Measurements from ENCODE around the gene KAT7.

Gene KAT7

DNA sequence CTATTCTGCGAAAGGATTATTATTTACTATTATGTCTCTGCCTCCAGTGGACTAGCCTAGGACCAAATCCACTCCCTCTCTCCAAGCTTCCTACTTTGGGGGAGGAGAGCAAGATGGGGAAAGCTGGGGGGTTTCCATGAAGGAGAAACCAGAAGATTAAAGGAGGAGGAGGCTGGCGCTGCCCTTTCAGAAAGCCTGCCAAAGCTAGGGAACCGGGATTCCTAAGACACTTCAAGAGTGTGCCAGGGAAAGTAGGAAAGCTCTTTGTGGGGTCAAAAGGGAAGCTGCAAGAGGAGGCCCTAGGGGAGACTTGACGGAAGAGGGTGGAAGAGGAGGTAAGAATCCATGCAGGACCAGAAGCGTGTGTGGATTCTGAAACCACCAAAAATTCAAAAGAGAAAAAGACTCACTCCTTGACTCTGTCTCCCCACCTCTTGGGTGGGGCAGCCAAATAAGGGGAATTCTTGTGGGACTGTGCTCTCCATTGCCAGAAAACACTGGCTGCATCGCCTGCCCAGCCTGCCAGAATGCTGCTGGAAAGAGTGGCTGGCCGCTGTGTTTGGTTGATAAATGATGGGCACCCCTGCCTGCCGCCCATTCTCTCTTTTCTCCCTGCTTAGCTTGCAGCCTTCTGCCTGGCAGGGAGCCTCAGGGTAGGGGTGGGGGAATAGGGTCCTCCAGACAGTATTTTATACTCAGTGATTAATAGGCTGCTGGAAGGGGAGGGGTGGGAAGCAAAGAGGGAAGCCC is 11.8 kb upstream of the KAT7 start:
- no peak overlapping the region for H3K4me2 ChIP-seq
- H3K9ac ChIP-seq = no peak overlapping the region
- H3K4me1 ChIP-seq (ENCODE audit: low read depth, poor library complexity, severe bottlenecking) = peaks cover 15% of the 10 kb centered on the region
- no peaks in the 10 kb centered on the region for H3K27me3 ChIP-seq (ENCODE audit: insufficient read depth, low read depth)
- TF ChIP-seq, protein P1, sequence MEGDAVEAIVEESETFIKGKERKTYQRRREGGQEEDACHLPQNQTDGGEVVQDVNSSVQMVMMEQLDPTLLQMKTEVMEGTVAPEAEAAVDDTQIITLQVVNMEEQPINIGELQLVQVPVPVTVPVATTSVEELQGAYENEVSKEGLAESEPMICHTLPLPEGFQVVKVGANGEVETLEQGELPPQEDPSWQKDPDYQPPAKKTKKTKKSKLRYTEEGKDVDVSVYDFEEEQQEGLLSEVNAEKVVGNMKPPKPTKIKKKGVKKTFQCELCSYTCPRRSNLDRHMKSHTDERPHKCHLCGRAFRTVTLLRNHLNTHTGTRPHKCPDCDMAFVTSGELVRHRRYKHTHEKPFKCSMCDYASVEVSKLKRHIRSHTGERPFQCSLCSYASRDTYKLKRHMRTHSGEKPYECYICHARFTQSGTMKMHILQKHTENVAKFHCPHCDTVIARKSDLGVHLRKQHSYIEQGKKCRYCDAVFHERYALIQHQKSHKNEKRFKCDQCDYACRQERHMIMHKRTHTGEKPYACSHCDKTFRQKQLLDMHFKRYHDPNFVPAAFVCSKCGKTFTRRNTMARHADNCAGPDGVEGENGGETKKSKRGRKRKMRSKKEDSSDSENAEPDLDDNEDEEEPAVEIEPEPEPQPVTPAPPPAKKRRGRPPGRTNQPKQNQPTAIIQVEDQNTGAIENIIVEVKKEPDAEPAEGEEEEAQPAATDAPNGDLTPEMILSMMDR (conservative IDR thresholded peaks at IDR 0.05; ENCODE audit: low read depth, low read length) = no peak
- H3K79me2 ChIP-seq (ENCODE audit: insufficient read depth, low read depth) = no peaks in the 10 kb centered on the region
- H3K27ac ChIP-seq = no peak overlapping the region
- H2AFZ ChIP-seq (ENCODE audit: low read depth) = no peak overlapping the region
- no peak overlapping the region for H3K4me3 ChIP-seq (IDR thresholded peaks at IDR 0.05; ENCODE audit: insufficient read depth, low read depth, low read length)
- no peaks in the 10 kb centered on the region for H4K20me1 ChIP-seq (ENCODE audit: insufficient read depth)
- no peaks in the 10 kb centered on the region for H3K36me3 ChIP-seq (ENCODE audit: insufficient read depth)

DNA sequence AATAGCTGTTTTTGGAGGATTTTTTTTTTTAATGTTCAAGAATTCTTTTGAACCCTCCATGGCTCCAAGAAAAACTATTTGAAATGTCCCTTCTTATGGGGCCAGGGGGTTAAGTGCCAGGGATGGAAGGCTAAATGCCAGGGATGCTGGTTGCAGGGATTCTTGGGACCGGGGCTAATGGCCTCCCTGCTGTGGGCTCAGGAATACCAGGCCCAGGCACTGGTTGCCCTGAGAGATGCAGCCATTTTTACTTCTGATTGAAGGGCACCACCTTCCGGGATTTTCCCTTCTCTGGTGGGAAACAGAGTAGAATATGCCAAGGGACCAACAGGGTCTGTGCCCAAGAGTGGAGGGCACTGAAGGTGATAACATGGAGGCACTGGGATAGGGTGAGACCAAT is 10.9 kb upstream of the KAT7 start:
- Histone ChIP-seq H4K20me1 (ENCODE audit: insufficient read depth) (no peaks in the 10 kb centered on the region), H3K9ac (no peak overlapping the region), H3K36me3 (ENCODE audit: insufficient read depth) (no peaks in the 10 kb centered on the region), H2AFZ (ENCODE audit: low read depth) (no peak overlapping the region), H3K27me3 (ENCODE audit: insufficient read depth, low read depth) (no peaks in the 10 kb centered on the region), H3K27ac (no peak overlapping the region), H3K79me2 (ENCODE audit: insufficient read depth, low read depth) (no peaks in the 10 kb centered on the region), H3K4me3 (IDR thresholded peaks at IDR 0.05; ENCODE audit: insufficient read depth, low read depth, low read length) (no peak overlapping the region), H3K4me2 (no peak overlapping the region), H3K4me1 (ENCODE audit: low read depth, poor library complexity, severe bottlenecking) (peaks cover 15% of the 10 kb centered on the region)
- TF ChIP-seq, protein P1 (conservative IDR thresholded peaks at IDR 0.05; ENCODE audit: low read depth, low read length) = no peak

DNA sequence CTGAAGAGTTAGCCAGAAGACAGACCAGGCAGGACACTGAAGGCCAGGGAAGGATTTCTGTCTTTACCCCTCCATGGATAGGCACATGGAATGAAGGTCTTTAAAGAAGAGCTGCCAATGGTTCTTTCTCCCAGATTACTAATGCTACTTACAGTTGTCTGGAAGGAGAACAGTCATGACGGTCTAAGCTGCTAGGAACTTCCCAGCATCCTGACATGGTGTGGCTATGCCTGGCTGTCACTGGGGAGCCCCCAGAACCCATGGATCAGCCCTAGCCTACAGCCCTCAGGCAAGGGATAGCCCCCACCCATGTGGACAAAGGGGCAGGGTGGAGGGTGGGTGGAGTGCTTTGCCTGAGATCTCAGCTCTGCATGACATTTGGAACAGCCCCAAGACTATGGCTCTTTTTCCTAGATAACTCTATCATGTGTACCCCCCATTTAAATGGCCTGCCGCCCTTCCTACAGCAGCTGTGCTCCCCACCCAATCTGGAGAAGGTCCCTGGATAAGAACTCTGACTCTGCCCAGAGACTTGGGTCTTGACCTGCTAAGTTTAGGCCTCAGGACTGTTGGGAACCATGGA is 9.2 kb upstream of the KAT7 start:
- Histone ChIP-seq H3K9ac (no peak overlapping the region), H4K20me1 (ENCODE audit: insufficient read depth) (no peaks in the 10 kb centered on the region), H3K4me2 (no peak overlapping the region), H3K79me2 (ENCODE audit: insufficient read depth, low read depth) (no peaks in the 10 kb centered on the region), H3K4me1 (ENCODE audit: low read depth, poor library complexity, severe bottlenecking) (peaks cover 15% of the 10 kb centered on the region), H3K27ac (no peak overlapping the region), H2AFZ (ENCODE audit: low read depth) (no peak overlapping the region), H3K27me3 (ENCODE audit: insufficient read depth, low read depth) (no peaks in the 10 kb centered on the region), H3K36me3 (ENCODE audit: insufficient read depth) (no peaks in the 10 kb centered on the region), H3K4me3 (IDR thresholded peaks at IDR 0.05; ENCODE audit: insufficient read depth, low read depth, low read length) (no peak overlapping the region)
- TF ChIP-seq, protein P1 (conservative IDR thresholded peaks at IDR 0.05; ENCODE audit: low read depth, low read length) = no peak

DNA sequence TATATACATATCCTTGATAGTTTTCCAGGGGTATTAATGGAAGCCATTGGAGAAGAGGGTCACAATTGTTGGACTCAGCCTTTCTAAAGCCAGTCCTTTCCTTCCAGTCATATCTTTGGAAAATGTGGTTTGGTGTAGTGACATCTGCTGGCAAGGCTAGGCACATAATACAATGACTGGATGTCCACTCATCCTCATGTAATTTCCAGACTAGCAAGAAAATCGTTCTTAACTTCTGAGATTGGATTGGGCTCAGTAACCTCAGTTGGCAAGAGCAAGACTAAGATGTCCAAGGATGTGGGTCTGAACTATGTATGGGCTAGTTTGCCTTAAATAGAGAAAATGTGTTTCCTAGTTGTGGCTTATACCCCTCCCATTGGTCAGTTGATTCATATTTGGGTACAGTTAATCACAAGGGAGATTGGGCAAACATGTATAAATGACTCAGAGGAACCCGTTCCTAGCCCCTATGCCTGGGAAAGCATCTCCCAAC is 8.7 kb upstream of the KAT7 start:
- H3K9ac ChIP-seq = no peak overlapping the region
- no peaks in the 10 kb centered on the region for H3K36me3 ChIP-seq (ENCODE audit: insufficient read depth)
- no peak overlapping the region for H3K4me3 ChIP-seq (IDR thresholded peaks at IDR 0.05; ENCODE audit: insufficient read depth, low read depth, low read length)
- no peaks in the 10 kb centered on the region for H3K27me3 ChIP-seq (ENCODE audit: insufficient read depth, low read depth)
- H3K4me1 ChIP-seq (ENCODE audit: low read depth, poor library complexity, severe bottlenecking) = peaks cover 15% of the 10 kb centered on the region
- no peaks in the 10 kb centered on the region for H3K79me2 ChIP-seq (ENCODE audit: insufficient read depth, low read depth)
- no peak overlapping the region for H2AFZ ChIP-seq (ENCODE audit: low read depth)
- no peak overlapping the region for H3K27ac ChIP-seq
- H3K4me2 ChIP-seq = no peak overlapping the region
- TF ChIP-seq, protein P1 (conservative IDR thresholded peaks at IDR 0.05; ENCODE audit: low read depth, low read length) = peak; percentile 60
- no peaks in the 10 kb centered on the region for H4K20me1 ChIP-seq (ENCODE audit: insufficient read depth)
